GM10266 (cell line): ENCODE results near the gene CAPZB.

Experiments used
- DNase-seq: peaks from one replicate; pipeline ENCODE4 v3.0.0; 2012; ENCODE audit errors: extremely low spot score
- TF ChIP-seq, protein P1 (sequence below): IDR thresholded peaks from 2 replicates; pipeline ENCODE4 v1.5.1; 2012; ENCODE audit warnings: mild to moderate bottlenecking, low read depth; ENCODE audit not compliant: control insufficient read depth, insufficient read depth; ENCODE audit errors: missing control alignments

The CAPZB gene

DNA sequence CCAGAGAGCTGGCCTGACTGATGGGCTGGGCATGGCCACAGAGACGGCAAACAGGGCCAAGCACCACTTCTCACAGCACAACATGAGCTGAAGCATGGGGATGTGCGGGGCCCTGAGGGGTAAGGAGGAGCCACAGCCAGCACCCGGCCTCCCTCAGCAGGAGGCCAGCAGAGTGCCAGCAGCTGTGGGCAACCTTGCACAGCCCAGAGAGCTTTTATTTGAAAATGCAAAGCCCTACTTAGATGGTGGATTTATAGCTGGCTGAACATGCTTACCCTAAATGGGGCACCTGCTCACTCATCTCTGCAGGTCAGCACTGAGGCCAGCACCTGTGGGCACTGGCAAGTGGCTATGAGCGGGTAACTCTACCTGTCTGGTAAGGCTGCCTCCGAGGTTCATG, 129.1 kb downstream of the CAPZB start:
- no peak for DNase-seq
- TF ChIP-seq, protein P1, sequence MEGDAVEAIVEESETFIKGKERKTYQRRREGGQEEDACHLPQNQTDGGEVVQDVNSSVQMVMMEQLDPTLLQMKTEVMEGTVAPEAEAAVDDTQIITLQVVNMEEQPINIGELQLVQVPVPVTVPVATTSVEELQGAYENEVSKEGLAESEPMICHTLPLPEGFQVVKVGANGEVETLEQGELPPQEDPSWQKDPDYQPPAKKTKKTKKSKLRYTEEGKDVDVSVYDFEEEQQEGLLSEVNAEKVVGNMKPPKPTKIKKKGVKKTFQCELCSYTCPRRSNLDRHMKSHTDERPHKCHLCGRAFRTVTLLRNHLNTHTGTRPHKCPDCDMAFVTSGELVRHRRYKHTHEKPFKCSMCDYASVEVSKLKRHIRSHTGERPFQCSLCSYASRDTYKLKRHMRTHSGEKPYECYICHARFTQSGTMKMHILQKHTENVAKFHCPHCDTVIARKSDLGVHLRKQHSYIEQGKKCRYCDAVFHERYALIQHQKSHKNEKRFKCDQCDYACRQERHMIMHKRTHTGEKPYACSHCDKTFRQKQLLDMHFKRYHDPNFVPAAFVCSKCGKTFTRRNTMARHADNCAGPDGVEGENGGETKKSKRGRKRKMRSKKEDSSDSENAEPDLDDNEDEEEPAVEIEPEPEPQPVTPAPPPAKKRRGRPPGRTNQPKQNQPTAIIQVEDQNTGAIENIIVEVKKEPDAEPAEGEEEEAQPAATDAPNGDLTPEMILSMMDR: no peak

DNA sequence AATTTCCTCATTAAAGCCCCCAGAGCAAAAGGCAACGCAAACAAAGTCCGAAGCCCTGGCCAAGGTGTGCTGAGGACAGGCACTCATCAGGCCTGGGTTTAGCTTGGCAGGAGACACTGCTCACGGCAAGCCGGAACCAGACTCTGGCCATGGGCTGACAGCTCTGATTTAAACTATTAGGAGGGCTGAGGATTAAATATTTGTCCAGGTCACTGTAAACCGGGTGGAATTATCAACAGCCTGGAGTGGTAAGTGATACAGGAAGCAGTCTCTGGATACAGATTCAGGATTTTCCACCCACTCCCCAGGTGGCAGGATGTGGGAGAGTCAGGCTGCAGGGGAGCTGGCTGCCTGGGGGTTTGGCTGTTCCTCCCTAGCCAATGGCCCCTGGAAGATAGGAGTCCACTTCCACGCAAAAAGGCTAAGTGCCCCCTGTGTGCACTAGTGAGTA, 130.8 kb downstream of the CAPZB start:
- no peak for DNase-seq
- TF ChIP-seq, protein P1: no peak

DNA sequence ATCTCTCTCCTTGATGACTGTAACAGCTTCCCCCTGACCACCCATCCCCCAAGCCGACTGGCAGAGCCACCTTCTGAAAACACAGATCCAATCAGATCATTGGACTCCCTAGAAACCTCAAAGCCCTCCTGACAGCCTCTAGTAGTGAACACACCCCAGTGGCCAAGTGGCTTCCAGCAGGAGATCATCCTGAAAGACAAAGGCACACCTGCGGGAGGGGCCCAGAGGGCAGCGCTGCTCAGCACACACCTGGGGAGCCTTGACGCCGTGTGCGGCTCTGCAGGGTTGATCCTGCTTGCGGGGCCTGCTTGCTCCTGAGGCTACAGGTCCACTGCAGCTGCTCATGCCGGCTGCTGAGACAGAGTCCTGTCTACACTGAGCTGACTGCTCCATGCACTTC, 131.7 kb downstream of the CAPZB start:
- DNase-seq: no peak
- TF ChIP-seq, protein P1: no peak

DNA sequence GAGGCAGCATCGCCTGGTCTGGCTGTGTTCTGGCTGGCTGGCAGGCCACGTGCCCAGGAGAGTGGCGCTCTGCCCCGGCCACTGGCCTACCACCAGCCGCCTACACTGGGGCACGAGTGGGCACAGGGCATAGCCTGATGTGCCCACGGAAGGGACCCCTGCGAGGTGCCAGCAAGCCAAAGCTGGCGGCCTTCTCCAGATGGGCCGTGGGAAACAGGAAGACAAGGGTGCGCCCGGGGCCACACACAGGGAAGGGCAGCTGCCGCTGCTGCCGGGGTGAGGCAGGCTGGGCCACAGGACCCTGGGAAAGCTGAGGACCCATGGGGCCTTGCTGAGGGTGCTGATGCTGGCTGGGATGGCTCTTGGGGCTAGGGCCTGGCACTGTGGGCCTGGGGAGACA, 132.5 kb downstream of the CAPZB start:
- DNase-seq: no peak
- TF ChIP-seq, protein P1: no peak

DNA sequence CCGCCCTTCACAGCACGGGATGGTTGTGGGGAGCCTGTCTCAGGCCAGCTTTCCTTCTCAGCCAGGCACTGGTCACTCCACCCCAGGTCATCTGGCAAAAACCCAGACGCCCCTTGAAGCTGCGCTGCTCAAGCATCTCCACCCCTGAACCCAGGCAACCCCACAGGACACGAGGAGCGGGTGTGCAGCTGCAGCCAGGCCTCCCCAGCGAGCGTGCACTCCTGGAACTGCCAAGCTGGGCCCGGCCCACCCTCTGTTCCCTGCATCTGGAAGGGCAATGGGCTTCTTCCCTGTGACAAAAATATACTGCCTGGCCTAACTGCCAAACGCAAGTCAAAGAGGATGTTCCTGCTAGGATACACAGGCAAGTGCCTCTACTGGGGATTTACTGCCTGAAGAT, 133.5 kb downstream of the CAPZB start:
- no peak for DNase-seq
- TF ChIP-seq, protein P1: no peak

DNA sequence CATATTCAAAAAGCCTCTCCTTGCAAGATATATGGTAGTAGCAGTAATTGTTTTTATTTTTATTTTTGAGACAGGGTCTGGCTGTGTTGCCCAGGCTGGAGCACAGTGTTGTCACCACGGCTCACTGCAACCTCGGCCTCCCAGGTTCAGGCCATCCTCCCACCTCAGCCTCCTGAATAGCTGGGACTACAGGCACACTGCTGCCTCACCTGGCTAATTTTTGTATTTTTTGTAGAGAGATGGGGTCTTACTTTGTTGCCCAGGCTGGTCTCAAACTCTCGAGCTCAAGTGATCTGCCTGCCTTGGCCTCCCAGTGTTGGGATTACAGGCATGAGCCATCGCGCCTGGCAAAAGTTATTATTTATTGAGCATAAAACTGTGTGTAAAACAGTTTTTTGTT, 134.8 kb downstream of the CAPZB start:
- TF ChIP-seq, protein P1: no peak
- DNase-seq: no peak

DNA sequence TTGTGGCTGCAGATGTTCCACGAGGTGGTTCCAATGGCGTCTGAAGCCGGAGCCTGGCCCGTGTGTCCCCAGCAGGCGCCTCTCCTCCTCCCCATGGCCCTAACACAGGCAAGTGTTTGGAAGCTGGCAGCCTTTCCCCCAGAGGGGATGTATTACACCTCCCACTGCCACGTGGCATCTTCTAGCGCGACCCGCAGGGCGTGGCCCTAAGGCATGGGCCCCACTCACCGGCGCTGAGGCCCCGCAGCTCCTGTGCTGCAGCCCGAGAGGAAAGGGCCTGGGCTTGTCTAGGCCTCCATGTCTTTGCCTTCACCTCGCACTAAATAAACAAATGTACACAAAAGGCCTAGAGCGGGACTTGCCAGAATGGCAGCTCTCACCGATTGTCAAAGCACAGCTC, 135.3 kb downstream of the CAPZB start:
- DNase-seq: no peak

More for the DNA sequence above, 135.3 kb downstream of the CAPZB start:
- TF ChIP-seq, protein P1: no peak
